GM18505 (cell line): ENCODE data around the gene ERG.

ENCODE experiments used
- ATAC-seq: cut with Tn5 transposase; IDR thresholded peaks from one replicate; pipeline ENCODE4 v1.9.1; 2021; ENCODE audit not compliant: unreplicated experiment
- POLR2A ChIP-seq: IDR thresholded peaks from 4 replicates; pipeline ENCODE4 v1.6.1; 2011; ENCODE audit warnings: borderline replicate concordance; ENCODE audit not compliant: insufficient read depth, insufficient read length; ENCODE audit errors: extremely low read depth

ERG gene

GRCh38 chr21:38341546-38342012 is 156.7 kb downstream of the ERG start:
- ATAC-seq: no peak

DNA sequence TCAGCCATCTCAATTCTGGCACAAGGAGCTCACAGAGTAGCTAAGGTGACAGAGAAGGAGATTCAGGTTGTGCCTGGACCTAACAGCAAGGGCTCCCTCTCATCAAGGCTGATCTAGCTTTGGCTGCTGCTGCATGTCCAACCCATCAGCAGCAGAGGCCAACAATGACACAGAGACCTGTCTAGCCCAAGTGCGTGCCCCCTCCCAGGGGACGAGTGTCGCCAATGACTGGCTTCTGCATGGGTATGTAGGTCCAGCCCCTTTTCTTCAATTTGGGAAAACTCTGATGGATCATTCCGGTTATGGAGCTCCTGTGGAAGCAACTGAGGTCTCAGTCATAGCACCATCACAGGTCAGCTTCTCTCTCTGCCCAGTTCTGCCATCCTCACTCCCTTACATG is 158.1 kb downstream of the ERG start:
- no peak for TF ChIP-seq POLR2A
- no peak for ATAC-seq

More at GRCh38 chr21:38341546-38342012, 156.7 kb downstream of the ERG start:
- no peak for TF ChIP-seq POLR2A

DNA sequence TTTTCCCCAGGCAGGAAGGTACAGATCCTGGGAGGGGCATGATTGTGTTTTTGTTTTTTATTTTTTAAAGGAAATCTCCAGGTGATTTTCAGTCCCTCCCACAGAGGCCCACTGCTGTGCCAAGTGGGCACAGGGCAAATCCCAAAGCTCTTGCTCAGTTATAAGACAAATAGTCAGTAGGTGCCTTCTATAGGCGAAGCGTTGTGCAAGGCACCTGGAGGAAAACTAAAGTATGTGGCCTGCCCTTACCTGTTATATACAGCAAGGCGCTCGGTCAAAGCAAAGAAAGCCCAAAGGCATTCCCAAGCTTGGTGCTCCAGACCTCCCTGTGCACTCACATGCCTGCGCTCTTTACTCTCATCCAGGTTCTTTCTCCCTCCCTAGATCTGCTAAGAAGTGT is 160.5 kb downstream of the ERG start:
- no peak for TF ChIP-seq POLR2A
- ATAC-seq: no peak

GRCh38 chr21:38334866-38335265 is 163.4 kb downstream of the ERG start:
- TF ChIP-seq POLR2A: no peak
- ATAC-seq: no peak

DNA sequence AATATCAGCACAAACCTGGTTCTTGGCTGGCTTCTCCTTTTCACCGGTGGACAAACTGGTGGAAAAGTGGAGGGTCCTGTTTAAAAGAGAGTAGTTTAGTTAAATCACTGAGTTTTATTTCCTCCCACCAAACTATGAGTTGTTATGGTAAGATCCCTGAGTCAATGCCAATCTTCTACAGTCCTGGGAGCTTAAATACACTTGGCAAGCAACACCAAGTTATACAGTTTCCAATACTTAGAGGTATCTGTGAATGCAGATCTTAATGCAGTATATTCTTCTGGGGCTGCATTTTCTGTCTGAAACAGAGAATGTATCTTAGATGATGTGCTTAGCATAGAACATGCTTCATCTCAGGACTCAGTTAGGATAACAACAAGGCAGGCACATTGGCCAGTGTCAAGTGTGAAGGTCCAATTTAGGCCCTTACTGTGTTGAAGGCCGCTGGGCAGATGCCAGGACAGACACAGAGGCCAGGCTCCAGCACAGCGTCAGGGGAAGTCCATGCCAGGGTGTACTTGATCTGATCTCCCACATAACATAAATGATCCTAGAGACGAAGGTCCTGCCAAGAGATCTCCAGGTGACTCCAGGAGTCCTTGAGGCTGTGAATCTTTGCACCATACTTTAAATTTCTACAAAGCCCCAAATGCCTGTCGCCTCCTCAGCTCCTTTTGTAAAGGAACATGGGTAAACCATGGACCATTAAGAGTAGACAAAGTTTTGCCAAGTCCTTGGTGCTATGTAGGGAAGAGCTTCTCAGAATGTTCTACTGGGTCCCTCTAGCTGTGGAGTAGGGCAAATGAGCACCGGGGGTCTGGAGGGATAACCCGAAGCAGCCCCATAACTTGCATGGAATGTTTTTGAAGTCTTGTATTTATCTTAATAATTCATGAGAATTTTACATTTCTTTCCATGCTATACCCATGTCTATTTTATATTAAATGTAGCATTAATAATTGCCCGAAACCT is 164.7 kb downstream of the ERG start:
- ATAC-seq: no peak
- TF ChIP-seq POLR2A: no peak

DNA sequence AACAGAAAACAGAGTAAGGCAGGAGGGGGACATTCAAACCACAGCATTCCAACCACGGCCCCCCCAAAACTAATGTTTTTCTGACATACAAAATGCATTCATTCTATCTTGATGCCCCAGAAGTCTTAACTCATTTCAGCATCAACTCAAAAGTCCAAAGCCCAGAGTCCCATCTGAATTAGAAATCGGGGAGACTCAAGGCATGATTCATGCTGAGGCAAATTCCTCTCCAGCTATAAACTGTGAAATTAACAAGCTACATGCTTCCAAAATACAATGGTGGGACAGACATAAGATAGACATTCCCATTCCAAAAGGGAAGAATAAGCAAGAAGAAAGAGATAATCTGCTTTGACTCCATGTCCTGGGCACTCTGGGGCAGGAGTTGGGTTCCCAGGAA is 167.6 kb downstream of the ERG start:
- TF ChIP-seq POLR2A: no peak
- ATAC-seq: no peak
